ENCODE measurements around the gene NEU2.
A peak's percentile ranks its signal among the peaks of the same experiment; 100 is the strongest.
"Not testable (repeated sequence)": the region's sequence is repeated elsewhere in the genome, so short reads cannot be mapped to it uniquely, and the experiment has no call there.

The NEU2 gene

DNA sequence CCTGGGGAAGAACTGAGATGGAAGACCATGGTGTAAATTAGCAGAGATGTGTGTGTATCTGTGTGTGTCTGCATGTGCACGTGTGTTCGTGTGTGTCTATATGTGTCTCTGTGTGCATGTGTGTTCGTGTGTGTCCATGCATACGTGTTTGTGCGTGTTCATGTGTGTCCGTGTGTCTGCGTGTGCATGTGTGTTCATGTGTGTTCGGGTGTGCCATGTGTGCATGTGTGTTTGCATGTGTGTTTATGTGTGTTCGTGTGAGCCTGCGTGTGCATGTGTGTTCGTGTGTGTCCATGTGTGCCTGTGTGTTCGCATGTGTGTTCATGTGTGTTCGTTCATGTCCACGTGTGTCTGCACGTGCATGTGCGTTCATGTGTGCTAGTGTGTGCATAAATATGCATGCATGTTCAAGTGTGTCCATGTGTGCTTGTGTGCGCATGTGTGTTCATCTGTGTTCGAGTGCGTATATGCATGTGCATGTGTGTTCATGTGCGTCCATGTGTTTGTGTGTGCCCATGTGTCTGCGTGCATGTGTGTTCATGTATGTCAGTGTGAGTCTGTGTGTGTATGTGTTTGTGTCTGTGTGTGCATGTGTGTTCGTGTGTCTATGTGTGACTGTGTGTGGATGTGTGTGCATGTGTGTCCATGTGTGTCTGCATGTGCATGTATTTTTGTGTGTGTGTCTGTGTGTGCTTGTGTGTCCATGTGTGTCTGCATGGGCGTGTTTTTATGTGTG, 3.1 kb downstream of the NEU2 start:
- DNase-seq = no peak

DNA sequence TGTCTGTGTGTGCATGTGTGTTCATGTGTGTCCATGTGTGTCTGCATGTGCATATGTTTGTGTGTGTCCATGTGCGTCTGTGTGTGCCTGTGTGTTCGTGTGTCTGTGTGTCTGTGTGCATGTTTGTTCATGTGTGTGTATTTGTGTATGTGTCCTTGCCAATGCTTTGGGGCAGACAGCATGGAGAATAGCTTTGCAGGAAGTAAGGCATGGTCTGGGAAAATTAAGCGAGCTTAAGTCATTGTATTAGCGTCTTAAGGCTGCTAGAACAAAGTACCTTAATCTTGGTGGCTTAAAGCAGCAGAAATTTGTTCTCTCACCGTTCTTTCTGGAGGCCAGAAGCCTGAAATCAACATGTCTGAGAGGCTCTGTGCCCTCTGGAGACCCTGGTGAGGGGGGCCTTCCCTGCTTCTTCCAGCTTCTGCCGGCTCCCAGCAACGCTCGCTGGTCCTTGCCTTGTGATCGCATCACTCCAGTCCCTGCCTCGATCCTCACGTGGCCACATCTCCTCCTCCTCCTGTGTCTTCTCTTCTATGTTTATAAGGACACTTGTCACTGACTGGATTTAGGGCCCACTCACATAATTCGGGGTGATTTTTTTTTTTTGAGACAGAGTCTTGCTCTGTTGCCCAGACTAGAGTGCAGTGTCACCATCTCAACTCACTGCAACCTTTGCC, 3.8 kb downstream of the NEU2 start:
- no peak for DNase-seq

DNA sequence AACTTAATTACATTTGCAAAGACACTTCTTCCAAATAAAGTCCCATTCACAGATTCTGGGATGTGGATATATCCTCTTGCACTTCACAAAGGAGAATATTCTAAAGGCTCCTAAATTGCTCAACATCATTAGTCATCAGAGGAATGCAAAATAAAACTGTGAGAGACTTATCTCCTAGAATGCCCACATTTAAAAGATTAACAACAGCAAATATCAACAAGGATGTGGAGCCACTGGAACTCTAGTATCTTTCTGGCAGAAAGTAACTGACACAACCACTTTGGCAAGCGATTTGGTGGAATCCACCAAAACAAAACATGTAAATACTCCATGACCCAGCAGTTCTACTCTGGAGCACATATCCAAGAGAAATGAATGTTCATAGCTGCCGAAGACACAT, 4.6 kb downstream of the NEU2 start:
- DNase-seq = no peak

DNA sequence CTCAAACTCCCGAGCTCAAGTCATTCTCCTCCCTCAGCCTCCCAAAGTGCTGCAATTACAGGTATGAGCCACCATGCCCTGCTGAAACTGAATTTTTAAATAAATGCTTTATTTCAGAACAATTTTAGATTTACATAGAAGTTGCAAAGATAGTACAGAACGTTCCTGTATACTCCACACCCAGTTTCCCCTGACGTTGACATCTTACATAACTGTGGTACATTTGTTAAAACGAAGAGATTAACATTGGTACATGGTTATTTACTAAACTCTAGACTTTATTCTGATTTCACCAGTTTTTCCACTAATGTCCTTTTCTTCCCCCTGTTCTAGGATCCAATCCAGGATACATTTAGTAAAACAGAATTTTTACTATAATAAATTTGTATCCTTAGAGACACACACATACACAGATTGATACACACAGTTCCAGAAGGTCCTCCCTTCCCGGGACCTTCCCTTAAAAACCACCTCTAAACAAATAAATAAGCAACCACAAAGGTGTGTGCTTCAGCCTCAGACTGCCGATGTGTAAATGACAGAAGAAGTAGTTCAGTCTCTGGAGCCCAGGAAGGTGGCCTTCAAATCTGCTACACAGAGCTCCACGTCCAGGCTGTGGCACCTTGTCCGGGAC, 6.9 kb downstream of the NEU2 start:
- DNase-seq = no peak

DNA sequence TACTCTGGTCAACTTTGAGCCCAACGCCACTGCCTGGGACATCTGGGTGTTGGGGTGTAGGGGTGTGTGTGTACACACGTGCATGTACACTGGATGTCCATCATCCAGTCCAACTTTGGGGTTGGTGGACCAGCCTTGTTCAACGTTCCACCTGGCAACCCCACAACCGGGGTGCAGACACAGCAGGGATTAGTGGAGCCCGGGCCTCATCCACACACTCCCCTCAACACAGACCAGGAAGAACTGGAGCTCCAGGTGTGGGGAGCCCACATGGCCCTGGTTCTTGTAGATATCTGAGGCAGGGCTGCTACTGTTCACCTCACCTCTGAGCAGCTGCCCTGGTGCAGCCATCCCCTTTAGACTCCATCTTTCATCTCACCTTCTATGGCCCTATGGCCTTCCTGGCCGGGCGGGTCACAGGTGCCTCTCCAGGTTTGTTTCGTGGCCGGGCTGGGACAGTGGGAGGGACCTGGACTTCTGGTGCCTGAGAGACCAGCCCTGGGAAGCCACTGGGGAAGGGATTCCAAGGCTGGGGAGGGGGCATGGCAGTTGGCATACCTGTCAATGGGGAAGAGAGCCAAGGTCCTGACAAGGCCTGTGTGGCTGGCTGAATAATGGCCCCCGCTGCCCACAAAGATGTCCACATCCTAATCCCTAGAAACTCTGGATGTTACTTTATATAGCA, 7.5 kb downstream of the NEU2 start:
- no peak for DNase-seq

DNA sequence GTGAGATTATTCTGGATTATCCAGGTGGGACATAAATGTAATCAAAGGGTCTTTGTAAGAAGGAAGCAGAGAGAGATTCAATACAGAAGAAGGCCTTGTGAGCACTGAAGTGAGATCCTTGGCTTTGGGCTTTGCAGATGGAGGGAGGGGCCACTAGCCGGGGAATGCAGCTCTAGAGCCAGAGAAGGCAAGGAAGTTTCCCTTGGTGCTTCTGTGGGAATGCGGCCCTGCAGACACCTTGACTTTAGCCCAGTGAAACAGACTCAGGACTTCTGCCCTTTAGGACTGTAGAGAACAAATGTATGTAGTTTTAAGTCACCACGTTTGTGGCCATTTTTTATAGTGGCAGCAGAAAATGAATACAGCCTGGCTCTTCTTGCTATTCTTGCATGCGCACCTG, 8.1 kb downstream of the NEU2 start:
- DNase-seq = no peak

DNA sequence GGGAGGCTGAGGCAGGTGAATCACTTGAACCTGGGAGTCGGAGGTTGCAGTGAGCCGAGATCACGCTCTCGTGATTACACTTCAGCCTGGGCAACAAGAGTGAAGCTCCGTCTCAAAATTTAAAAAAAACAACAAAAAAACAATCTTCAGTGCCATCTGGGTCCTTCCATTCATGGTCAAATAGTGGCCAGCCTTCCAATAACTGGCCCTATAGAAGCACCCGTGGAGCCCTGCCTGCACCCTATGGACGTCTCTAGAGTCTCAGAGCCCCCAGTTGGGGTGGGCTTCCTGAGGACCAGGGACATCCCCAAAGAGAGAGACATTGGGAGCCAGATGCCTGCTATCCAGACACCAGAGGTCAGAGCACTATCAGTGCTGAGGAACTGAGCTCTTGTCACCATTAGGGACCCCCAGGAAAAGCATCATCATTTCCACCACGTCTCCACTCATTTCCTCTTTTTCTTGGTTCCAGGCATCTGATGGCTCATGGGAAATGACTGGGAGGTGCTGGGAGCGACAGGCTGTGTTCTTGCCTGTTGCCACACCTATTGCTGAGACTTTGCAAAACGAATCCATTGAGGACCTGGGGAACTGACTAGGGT, 9.4 kb downstream of the NEU2 start:
- DNase-seq = no peak

DNA sequence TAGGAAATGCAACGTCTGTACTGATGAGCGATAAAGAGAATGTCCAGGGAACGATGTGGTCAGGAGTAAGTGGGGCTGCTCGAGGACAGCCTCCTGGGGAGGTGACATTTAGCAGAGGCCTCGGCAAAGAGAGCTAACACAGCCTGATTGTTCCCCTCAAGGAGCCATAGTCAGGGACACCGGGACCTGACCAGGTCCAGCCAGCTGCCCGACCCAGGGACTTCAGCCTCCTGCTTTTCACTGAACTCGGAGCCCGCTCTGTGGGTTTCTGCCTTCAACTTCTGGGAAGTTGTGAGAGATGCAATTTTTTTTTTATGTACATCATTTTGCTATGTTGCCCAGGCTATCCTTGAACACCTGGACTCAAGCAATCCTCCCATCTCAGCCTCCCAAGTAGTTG, 10.1 kb downstream of the NEU2 start:
- no peak for DNase-seq

DNA sequence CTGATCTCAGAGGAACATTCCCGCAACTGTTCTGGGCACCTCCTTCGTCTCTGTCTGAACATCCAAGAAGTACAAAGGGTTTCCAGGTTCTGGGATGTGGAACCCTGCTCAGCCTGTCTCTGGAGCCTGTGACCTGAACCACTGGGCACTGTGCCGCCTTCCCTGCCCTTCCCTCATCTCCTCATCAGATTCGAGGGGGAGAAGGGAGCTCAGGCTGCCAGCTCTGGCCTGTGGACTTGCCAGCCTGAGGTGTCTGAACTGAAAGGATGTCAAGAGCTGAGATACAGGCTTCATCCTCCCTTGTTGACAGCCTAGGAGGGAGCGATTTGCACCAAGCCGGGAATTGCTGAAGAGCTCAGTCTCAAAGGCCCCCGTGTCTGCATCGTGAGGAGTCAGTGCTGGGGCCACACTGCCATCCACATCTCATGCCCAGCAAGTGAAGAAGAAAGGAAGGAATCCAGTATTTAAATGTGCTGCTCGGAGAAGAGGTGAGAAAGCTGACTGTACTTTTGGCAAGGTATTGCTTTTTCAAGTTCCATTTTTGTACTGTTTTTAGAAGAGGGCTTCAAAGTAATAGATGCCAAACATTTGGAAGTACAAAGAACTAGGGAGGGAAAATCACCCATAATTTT, 12.6 kb downstream of the NEU2 start:
- no peak for DNase-seq

DNA sequence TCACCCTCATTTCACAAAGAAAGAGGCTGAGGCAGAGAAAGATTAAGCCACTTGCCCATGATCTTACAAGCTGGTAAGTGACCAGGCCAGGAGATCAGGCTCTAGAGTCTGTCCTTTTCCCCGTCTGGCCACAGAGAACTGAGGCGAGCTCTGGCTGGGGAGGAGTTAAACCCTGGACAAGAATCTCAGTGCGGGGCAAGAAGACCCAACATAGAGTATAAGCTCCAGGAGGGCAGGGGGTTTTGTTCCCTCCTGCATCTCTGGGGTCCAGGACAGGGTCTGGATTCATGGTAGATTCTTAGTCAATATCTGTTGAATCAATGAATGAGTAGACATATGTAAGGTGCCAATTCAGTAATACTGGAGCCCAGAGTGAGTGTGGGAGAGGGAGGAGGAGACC, 14.7 kb downstream of the NEU2 start:
- no peak for DNase-seq

DNA sequence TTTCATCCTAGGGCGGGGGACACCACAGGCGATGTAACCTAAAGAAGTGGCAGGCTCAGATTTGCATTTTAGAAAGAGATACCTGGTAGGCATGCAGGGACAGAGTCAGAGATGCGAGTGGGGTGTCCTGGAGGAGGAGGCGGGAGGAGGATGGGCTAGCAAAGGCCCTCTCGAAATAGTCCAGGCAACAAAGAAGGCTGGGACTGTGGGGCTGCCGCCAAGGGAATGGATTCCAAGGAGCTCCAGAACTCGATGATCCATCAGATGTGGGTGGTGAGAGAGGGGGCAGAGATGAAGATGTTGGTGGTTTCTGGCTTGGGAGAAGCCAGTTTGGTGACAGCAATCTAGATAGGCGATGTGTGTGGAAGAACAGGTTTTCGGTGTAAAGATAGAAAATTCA, 15.2 kb downstream of the NEU2 start:
- DNase-seq = no peak

DNA sequence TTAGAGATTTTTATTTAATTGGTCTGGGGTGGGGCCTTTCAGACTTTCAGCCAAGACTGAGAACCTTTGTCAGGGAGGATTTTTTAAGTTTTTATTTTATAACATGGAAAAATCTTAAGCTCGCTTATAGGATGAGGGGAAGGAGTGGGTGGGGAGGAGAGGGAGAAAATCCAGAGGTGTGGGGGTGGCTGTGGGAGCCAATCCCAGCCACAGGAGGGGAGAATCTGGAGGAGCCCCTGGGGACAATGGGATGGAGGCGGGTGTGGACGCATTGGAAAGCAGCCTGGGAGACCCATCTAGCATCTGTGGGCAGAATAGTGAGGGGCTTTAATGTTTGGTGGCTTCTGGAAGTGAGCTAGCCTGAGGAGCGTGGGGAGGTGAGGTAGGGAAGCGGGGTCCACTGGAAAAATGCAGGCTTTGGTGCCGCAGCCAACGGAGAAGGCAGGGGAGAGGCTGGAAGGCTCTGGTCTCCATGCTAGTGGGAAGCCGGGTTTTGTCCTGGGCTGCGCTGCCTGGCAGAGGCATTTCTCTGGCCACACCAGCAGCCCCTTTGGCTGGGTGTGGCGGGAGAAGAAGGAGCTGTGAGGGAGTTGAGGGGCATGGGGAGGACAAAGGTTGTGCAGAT, 16.2 kb downstream of the NEU2 start:
- DNase-seq = no peak

DNA sequence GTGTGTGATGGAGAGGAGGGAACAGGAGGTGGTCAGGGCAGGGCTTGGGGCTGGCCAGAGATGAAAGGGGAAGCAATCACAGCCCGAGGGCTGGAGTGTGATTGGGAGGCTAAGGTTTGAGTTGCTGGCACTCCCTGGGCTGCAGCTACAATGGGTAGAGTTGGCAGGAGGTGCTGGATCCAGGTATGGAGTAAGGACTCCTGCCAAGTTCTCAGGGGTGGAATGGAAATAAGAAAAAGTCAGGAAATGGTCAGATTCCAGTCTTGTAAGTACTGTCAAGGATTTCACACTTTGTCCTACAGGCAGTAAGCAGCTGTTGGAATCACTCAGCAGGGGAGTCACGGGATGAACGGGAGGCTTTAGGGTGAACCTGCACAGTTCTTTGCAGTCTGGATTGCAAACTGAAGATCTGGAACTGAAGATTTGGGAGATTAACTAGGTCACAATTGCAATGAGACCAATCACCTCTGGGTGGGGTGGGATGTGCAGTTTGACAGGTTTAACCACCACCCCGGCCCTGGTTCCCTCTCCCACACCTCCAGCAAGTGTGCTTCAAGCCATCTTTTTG, 16.8 kb downstream of the NEU2 start:
- no peak for DNase-seq

DNA sequence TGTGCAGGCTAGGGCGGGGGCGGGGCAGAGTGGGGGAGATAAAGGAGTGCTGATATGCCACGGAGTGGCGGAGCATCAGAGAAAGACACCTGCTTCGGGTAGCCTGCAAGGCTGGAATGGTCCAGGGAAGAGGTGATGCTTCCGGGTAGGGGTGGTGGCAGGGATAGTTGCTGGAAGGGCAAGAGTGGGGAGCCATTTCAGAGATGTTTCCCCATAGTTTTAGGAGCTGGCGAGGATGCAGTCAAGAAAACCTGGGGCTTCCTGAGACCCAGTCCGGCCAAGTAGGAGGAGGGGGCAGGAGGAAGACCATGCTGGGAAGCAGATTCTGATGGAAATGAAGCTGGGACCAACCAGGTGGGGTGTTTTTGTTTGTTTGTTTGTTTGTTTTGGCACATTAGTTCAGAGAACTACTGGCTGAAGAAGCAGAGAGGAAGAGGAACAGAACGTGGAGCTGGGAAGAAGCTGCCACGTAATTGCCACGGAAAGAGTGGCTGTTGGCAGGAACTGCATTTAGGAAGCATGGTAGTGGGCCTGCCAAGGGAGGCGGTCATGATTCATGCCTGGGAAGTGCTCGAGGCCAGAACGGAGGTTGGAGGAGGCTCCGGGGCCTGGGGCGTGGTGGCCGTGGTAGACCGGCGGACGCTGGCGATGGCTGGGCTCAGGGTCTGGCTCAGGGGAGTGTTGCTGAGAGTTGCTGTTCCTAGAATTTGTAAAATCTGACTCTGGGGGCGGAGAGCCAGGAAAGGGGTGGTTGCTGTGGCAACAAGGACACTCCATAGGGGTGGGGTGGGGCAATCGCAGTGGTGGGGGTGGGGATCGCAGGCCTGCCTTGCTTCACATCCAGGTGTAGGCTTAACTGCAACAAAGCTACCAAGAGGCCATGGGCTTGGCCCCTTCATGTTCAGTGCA, 19.0 kb downstream of the NEU2 start:
- no peak for DNase-seq

DNA sequence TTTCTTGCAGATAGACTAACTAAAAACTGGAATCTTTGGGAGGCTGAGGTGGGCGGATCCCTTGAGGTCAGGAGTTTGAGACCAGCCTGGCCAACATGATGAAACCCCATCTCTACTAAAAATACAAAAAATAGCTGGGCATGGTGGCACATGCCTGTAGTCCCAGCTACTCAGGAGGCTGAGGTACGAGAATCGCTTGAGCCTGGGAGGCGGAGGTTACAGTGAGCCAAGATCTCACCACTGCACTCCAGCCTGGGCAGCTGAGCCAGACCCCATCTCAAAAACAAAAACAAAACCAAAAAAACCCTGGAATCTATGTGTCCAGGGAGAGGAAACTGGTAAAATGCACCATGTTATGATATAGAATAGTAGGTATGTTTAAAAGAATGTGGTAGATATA, 20.0 kb downstream of the NEU2 start:
- DNase-seq = not testable (repeated sequence)

DNA sequence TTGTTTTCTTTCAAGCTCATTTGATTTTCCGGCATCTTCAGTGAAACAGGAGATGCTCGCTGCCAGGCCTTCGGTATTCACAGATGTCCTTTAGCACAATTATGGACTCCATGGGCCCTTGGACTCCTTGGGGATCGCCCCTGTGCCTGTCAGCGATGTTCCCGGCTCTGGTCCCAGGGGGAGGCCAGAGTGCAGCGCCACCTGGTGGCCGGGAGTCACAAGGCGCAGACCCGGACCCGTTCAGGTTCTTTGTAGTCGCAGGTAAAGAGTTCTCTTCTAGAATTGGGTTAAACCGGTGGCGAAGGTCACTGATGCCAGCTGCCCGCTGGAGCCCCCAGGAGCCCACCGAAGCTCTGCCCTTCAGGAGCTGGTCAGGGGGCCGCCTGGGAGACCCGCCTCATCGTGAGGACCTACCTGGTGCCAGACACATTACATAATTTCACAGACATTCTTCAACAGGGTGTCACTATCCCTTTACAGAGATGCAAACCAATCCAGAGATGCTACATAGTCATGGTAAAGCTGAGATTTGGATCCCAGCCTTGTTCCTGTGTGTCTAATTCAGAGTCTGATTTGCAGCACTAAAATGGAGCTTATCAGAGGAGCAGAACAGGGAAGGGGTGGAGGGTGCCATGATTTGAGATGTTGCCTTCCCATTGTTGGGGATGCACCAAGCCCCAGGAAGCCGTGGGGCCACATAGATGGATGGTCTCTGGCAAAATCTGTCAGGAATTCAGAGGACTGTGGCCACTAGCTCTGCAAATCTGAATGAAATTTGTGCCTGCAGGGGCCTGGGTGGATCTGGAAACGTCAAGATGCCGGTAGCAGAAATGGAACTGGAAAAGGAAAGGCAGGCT, 21.7 kb downstream of the NEU2 start:
- DNase-seq = peak; percentile 46

DNA sequence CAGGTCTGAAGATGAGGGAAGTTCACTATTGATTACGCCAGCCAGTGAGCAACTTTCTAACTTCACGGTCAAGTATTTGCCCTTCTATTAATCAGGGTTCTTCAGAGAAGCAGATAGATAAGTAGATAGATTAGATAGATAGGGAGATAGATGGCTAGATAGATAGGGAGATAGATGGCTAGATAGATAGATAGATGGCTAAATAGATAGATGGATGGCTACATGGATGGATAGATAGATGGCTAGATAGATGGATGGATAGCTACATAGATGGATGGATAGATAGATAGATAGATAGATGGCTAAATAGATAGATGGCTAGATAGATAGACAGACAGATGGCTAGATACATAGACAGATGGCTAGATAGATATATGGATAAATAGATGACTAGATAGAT, 22.9 kb downstream of the NEU2 start:
- DNase-seq = no peak

DNA sequence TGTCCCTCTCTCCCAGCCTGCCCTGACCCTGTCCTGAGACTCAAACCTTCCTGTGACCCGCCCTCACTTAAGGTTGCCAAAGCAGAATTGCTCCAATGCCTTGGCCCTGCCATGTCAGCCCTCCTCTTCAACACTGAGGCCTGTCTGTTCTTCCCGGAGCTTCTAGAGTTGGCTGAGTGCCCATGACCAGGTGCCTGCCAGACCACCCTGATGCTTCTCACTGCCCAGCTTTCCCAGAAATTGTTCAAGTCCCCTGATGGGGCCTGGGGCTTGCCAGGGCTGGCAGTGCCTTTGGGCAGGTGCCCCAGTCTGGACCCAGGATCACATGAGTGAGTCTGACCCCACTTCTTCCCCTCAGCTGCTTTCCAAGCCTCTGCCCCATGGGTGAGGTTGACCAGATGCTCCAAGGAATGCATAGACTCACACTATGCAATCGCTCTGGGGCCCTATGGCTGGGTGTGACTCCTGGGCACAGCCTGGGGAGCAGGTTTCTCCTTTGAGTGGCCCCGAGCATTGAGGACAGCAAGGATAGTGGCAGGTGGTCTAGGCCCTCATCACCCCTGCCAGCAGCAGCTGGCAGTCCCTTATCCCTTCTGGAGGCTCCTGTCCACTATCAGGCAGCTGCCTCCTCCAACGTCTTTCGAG, 24.6 kb downstream of the NEU2 start:
- no peak for DNase-seq

Measured in kidney glomerular epithelial cell (primary cell).